WTC11 (cell line): ENCODE results near the gene BTBD9. TPM values are rescaled to one million over a fixed set of nuclear protein-coding genes. Genes with fewer than 3 reads are reported as not detected.

Experiments used
- ATAC-seq: fragments of 200-7000 bp; cut with Tn5 transposase; 2 replicates; pipeline ENCODE4 v1.10.0; 2021; ENCODE audit warnings: mild to moderate bottlenecking, moderate library complexity
- CTCF ChIA-PET: fragments of 300-600 bp; sonication (Branson Sonifier 250); formaldehyde crosslinking; loops from one replicate; lab custom pipeline; 2021; ENCODE audit warnings: antibody characterized with exemption; lab: Charles Lee
- POLR2A ChIA-PET: fragments of 350-600 bp; sonication (Branson Sonifier 250); formaldehyde crosslinking; loops from one replicate; lab custom pipeline; 2021; ENCODE audit warnings: antibody characterized with exemption; lab: Charles Lee
- DNase-seq: peaks from one replicate; pipeline ENCODE4 v3.0.0; 2021; ENCODE audit warnings: low spot score
- H3K27ac Mint-ChIP-seq: 2 replicates; pipeline ENCODE4 v1.8.0; 2021; ENCODE audit warnings: mixed read lengths
- H3K27me3 Mint-ChIP-seq: 2 replicates; pipeline ENCODE4 v1.8.0; 2021; ENCODE audit warnings: low read depth, mild to moderate bottlenecking, moderate library complexity, mixed read lengths
- H3K36me3 Mint-ChIP-seq: 2 replicates; pipeline ENCODE4 v1.8.0; 2021; ENCODE audit warnings: mixed read lengths
- H3K4me1 Mint-ChIP-seq: 2 replicates; pipeline ENCODE4 v1.8.0; 2022; ENCODE audit warnings: mixed read lengths
- H3K4me3 Mint-ChIP-seq: 2 replicates; pipeline ENCODE4 v1.8.0; 2021; ENCODE audit warnings: mild to moderate bottlenecking, moderate library complexity, mixed read lengths
- H3K9me3 Mint-ChIP-seq: 2 replicates; pipeline ENCODE4 v1.8.0; 2021; ENCODE audit warnings: mixed read lengths
- AR ChIP-seq: fragments of 250-450 bp; sonication (Bioruptor Pico); IDR thresholded peaks from 2 replicates; pipeline ENCODE4 v1.9.0; 2021; ENCODE audit warnings: mild to moderate bottlenecking
- ETV6 ChIP-seq: sonication (generic); formaldehyde crosslinking; IDR thresholded peaks from 2 replicates; pipeline ENCODE4 v1.8.1; 2022; ENCODE audit warnings: mild to moderate bottlenecking, missing genetic modification reagents
- GTF2I ChIP-seq: fragments of 250-450 bp; sonication (Bioruptor Pico); conservative IDR thresholded peaks from 2 replicates; pipeline ENCODE4 v1.4.0; 2021; ENCODE audit warnings: mild to moderate bottlenecking
- MYBL2 ChIP-seq: sonication (generic); formaldehyde crosslinking; IDR thresholded peaks from 2 replicates; pipeline ENCODE4 v1.8.1; 2023; ENCODE audit warnings: mild to moderate bottlenecking, moderate library complexity, missing genetic modification reagents
- NFATC4 ChIP-seq: fragments of 250-450 bp; sonication (Bioruptor Pico); IDR thresholded peaks from 2 replicates; pipeline ENCODE4 v1.9.0; 2021; ENCODE audit warnings: mild to moderate bottlenecking
- SMAD3 ChIP-seq: sonication (generic); formaldehyde crosslinking; IDR thresholded peaks from 2 replicates; pipeline ENCODE4 v1.8.0; 2022; ENCODE audit warnings: missing genetic modification reagents, mild to moderate bottlenecking, borderline replicate concordance
- ZNF138 ChIP-seq: sonication (generic); formaldehyde crosslinking; conservative IDR thresholded peaks from 2 replicates; pipeline ENCODE4 v1.8.1; 2022; ENCODE audit warnings: mild to moderate bottlenecking, moderate library complexity, missing genetic modification reagents
- ZNF425 ChIP-seq: fragments of 250-450 bp; sonication (Bioruptor Pico); conservative IDR thresholded peaks from 2 replicates; pipeline ENCODE4 v1.9.0; 2021; ENCODE audit warnings: mild to moderate bottlenecking
- ZNF512 ChIP-seq: sonication (generic); formaldehyde crosslinking; IDR thresholded peaks from 2 replicates; pipeline ENCODE4 v1.8.1; 2022; ENCODE audit warnings: missing genetic modification reagents, borderline replicate concordance
- total RNA-seq: library from RNA; stranded (reverse); gene quantifications from 3 replicates; pipeline ENCODE4 v1.2.3, GENCODE V29; 2021
- TF ChIP-seq, protein P1 (sequence below): sonication (generic); formaldehyde crosslinking; IDR thresholded peaks from 2 replicates; pipeline ENCODE4 v1.8.1; 2022; ENCODE audit warnings: low read depth, missing genetic modification reagents, borderline replicate concordance
- TF ChIP-seq, protein P2 (sequence below): sonication (generic); formaldehyde crosslinking; IDR thresholded peaks from 2 replicates; pipeline ENCODE4 v1.8.1; 2023; ENCODE audit warnings: mild to moderate bottlenecking, missing genetic modification reagents
- TF ChIP-seq, protein P3 (sequence below): sonication (generic); formaldehyde crosslinking; IDR thresholded peaks from 2 replicates; pipeline ENCODE4 v1.8.0; 2023; ENCODE audit warnings: mild to moderate bottlenecking, missing genetic modification reagents
- TF ChIP-seq, protein P4 (sequence below): sonication (generic); formaldehyde crosslinking; IDR thresholded peaks from 2 replicates; pipeline ENCODE4 v1.8.1; 2023; ENCODE audit warnings: mild to moderate bottlenecking, missing genetic modification reagents
- TF ChIP-seq, protein P5 (sequence below): sonication (generic); formaldehyde crosslinking; IDR thresholded peaks from 2 replicates; pipeline ENCODE4 v1.8.1; 2022; ENCODE audit warnings: mild to moderate bottlenecking, missing genetic modification reagents, moderate library complexity, borderline replicate concordance
- TF ChIP-seq, protein P6 (sequence below): sonication (generic); formaldehyde crosslinking; IDR thresholded peaks from 2 replicates; pipeline ENCODE4 v1.8.1; 2022; ENCODE audit warnings: mild to moderate bottlenecking, moderate library complexity, missing genetic modification reagents

Gene BTBD9
- total RNA-seq, 1 experiment from 2014 or later, result 4.2 TPM

DNA sequence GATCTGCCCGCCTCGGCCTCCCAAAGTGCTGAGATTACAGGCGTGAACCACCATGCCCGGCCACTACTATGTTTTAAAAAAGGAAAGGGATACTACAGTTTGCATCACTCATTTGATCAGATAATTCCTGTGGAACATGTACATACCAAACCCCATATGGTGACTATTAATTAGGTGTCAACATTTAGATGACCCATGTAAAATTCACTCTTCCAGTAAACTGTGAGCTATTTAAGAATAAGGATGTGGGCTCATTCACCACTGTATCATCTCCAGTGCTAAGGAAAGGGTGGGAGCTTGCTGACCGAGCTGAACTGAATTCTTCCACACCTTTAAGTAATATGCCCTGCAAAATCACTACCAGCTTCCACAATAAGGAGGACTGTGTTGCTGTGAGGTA lies 127.5 kb downstream of the BTBD9 start:
- ATAC-seq (no peak), DNase-seq (no peak)
- Mint-ChIP-seq H3K27me3 (no peaks in the 10 kb centered on the region), H3K36me3 (no peaks in the 10 kb centered on the region), H3K4me3 (no peak overlapping the region), H3K4me1 (no peaks in the 10 kb centered on the region; the same call in 1 of the 2 replicates), H3K27ac (no peak overlapping the region), H3K9me3 (no peaks in the 10 kb centered on the region)
- TF ChIP-seq SMAD3 (CRISPR knock-in tag), result no peak
- TF ChIP-seq, protein P1, sequence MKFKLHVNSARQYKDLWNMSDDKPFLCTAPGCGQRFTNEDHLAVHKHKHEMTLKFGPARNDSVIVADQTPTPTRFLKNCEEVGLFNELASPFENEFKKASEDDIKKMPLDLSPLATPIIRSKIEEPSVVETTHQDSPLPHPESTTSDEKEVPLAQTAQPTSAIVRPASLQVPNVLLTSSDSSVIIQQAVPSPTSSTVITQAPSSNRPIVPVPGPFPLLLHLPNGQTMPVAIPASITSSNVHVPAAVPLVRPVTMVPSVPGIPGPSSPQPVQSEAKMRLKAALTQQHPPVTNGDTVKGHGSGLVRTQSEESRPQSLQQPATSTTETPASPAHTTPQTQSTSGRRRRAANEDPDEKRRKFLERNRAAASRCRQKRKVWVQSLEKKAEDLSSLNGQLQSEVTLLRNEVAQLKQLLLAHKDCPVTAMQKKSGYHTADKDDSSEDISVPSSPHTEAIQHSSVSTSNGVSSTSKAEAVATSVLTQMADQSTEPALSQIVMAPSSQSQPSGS (CRISPR knock-in tag), result no peak
- ChIA-PET CTCF (no interaction called here), POLR2A (no interaction called here)

- H3K36me3 Mint-ChIP-seq, result no peaks in the 10 kb centered on the region
- CTCF ChIA-PET, result interaction anchor here (2.3 to 2.4 kb wide), 2 partner anchors 16 to 210 kb away, joined by 5 to 13 read pairs; no protein-coding TSS in a partner anchor
- DNase-seq (no peak), ATAC-seq (peak; percentile 34; the same call in 1 of the 2 replicates)
- POLR2A ChIA-PET, result no interaction called here
- no peak overlapping the region for H3K27ac Mint-ChIP-seq
- H3K4me1 Mint-ChIP-seq, result no peaks in the 10 kb centered on the region; the same call in 1 of the 2 replicates
- H3K4me3 Mint-ChIP-seq, result no peak overlapping the region
- H3K27me3 Mint-ChIP-seq, result no peaks in the 10 kb centered on the region
- no peaks in the 10 kb centered on the region for H3K9me3 Mint-ChIP-seq
- TF ChIP-seq SMAD3 (CRISPR knock-in tag) (no peak), GTF2I (CRISPR knock-in tag) (no peak), NFATC4 (CRISPR knock-in tag) (no peak), ETV6 (CRISPR knock-in tag) (no peak), MYBL2 (no peak), ZNF512 (CRISPR knock-in tag) (no peak), ZNF425 (CRISPR knock-in tag) (no peak), ZNF138 (CRISPR knock-in tag) (no peak), AR (CRISPR knock-in tag) (no peak)
- TF ChIP-seq, protein P2, sequence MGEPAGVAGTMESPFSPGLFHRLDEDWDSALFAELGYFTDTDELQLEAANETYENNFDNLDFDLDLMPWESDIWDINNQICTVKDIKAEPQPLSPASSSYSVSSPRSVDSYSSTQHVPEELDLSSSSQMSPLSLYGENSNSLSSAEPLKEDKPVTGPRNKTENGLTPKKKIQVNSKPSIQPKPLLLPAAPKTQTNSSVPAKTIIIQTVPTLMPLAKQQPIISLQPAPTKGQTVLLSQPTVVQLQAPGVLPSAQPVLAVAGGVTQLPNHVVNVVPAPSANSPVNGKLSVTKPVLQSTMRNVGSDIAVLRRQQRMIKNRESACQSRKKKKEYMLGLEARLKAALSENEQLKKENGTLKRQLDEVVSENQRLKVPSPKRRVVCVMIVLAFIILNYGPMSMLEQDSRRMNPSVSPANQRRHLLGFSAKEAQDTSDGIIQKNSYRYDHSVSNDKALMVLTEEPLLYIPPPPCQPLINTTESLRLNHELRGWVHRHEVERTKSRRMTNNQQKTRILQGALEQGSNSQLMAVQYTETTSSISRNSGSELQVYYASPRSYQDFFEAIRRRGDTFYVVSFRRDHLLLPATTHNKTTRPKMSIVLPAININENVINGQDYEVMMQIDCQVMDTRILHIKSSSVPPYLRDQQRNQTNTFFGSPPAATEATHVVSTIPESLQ (CRISPR knock-in tag), result no peak
- TF ChIP-seq, protein P3, sequence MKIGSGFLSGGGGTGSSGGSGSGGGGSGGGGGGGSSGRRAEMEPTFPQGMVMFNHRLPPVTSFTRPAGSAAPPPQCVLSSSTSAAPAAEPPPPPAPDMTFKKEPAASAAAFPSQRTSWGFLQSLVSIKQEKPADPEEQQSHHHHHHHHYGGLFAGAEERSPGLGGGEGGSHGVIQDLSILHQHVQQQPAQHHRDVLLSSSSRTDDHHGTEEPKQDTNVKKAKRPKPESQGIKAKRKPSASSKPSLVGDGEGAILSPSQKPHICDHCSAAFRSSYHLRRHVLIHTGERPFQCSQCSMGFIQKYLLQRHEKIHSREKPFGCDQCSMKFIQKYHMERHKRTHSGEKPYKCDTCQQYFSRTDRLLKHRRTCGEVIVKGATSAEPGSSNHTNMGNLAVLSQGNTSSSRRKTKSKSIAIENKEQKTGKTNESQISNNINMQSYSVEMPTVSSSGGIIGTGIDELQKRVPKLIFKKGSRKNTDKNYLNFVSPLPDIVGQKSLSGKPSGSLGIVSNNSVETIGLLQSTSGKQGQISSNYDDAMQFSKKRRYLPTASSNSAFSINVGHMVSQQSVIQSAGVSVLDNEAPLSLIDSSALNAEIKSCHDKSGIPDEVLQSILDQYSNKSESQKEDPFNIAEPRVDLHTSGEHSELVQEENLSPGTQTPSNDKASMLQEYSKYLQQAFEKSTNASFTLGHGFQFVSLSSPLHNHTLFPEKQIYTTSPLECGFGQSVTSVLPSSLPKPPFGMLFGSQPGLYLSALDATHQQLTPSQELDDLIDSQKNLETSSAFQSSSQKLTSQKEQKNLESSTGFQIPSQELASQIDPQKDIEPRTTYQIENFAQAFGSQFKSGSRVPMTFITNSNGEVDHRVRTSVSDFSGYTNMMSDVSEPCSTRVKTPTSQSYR, result no peak
- TF ChIP-seq, protein P4, sequence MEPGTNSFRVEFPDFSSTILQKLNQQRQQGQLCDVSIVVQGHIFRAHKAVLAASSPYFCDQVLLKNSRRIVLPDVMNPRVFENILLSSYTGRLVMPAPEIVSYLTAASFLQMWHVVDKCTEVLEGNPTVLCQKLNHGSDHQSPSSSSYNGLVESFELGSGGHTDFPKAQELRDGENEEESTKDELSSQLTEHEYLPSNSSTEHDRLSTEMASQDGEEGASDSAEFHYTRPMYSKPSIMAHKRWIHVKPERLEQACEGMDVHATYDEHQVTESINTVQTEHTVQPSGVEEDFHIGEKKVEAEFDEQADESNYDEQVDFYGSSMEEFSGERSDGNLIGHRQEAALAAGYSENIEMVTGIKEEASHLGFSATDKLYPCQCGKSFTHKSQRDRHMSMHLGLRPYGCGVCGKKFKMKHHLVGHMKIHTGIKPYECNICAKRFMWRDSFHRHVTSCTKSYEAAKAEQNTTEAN (CRISPR knock-in tag), result no peak
- TF ChIP-seq, protein P5, sequence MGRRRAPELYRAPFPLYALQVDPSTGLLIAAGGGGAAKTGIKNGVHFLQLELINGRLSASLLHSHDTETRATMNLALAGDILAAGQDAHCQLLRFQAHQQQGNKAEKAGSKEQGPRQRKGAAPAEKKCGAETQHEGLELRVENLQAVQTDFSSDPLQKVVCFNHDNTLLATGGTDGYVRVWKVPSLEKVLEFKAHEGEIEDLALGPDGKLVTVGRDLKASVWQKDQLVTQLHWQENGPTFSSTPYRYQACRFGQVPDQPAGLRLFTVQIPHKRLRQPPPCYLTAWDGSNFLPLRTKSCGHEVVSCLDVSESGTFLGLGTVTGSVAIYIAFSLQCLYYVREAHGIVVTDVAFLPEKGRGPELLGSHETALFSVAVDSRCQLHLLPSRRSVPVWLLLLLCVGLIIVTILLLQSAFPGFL (CRISPR knock-in tag), result no peak
- TF ChIP-seq, protein P6, sequence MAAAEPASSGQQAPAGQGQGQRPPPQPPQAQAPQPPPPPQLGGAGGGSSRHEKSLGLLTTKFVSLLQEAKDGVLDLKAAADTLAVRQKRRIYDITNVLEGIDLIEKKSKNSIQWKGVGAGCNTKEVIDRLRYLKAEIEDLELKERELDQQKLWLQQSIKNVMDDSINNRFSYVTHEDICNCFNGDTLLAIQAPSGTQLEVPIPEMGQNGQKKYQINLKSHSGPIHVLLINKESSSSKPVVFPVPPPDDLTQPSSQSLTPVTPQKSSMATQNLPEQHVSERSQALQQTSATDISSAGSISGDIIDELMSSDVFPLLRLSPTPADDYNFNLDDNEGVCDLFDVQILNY, result no peak
Measured at GRCh38 chr6:38510205-38510604, 129.5 kb downstream of the BTBD9 start.
